MM.1S (cell line): ENCODE measurements around the gene AVL9.

Experiments
- DNase-seq: peaks from one replicate; pipeline ENCODE4 v3.0.0-alpha.2; 2015
- H2AFZ ChIP-seq: fragments of 300-600 bp; sonication (generic); 2 replicates; pipeline ENCODE4 v1.6.0; 2016; ENCODE audit warnings: antibody characterized with exemption, low read length
- H3F3A ChIP-seq: fragments of 300-600 bp; sonication (generic); 2 replicates; pipeline ENCODE4 v1.6.1; 2016; ENCODE audit warnings: mild to moderate bottlenecking, antibody characterized with exemption, low read length, moderate library complexity, mixed read lengths; ENCODE audit not compliant: insufficient read depth
- H3K27ac ChIP-seq: fragments of 300-600 bp; sonication (generic); 2 replicates; pipeline ENCODE4 v1.5.1; 2016; ENCODE audit warnings: mild to moderate bottlenecking, low read length
- H3K27me3 ChIP-seq: fragments of 300-600 bp; sonication (generic); replicated peaks from 2 replicates; pipeline ENCODE4 v1.6.0; 2016; ENCODE audit warnings: low read length; ENCODE audit not compliant: insufficient read depth
- H3K36me3 ChIP-seq: fragments of 300-600 bp; sonication (generic); replicated peaks from 2 replicates; pipeline ENCODE4 v1.6.1; 2016; ENCODE audit warnings: mild to moderate bottlenecking, low read length, mixed read lengths; ENCODE audit not compliant: insufficient read depth
- H3K4me1 ChIP-seq: fragments of 300-600 bp; sonication (generic); 2 replicates; pipeline ENCODE4 v1.6.1; 2016; ENCODE audit warnings: low read length, mixed read lengths
- H3K4me2 ChIP-seq: fragments of 300-600 bp; sonication (generic); 2 replicates; pipeline ENCODE4 v1.6.0; 2016; ENCODE audit warnings: low read depth, low read length
- H3K4me3 ChIP-seq: fragments of 300-600 bp; sonication (generic); 2 replicates; pipeline ENCODE4 v1.5.1; 2016; ENCODE audit warnings: low read length, mixed read lengths
- H3K79me2 ChIP-seq: fragments of 300-600 bp; sonication (generic); 2 replicates; pipeline ENCODE4 v1.6.1; 2016; ENCODE audit warnings: mixed run types, low read length, mixed read lengths
- H3K9ac ChIP-seq: fragments of 300-600 bp; sonication (generic); 2 replicates; pipeline ENCODE4 v1.6.1; 2016; ENCODE audit warnings: low read length, mixed read lengths
- H3K9me2 ChIP-seq: fragments of 300-600 bp; sonication (generic); replicated peaks from 2 replicates; pipeline ENCODE4 v1.6.1; 2016; ENCODE audit warnings: mild to moderate bottlenecking, low read length, mixed read lengths; ENCODE audit not compliant: insufficient read depth
- H3K9me3 ChIP-seq: fragments of 300-600 bp; sonication (generic); replicated peaks from 2 replicates; pipeline ENCODE4 v1.6.1; 2016; ENCODE audit warnings: mild to moderate bottlenecking, low read length, mixed read lengths; ENCODE audit not compliant: insufficient read depth
- H4K20me1 ChIP-seq: fragments of 300-600 bp; sonication (generic); 2 replicates; pipeline ENCODE4 v1.6.1; 2016; ENCODE audit warnings: mild to moderate bottlenecking, low read length, moderate library complexity, mixed read lengths; ENCODE audit not compliant: insufficient read depth
- EZH2 ChIP-seq: fragments of 300-600 bp; sonication (generic); optimal IDR thresholded peaks from 2 replicates; pipeline ENCODE3; 2017; ENCODE audit warnings: low read depth, mild to moderate bottlenecking, antibody characterized with exemption, low read length, mixed read lengths
- EZH2phosphoT487 ChIP-seq: fragments of 300-600 bp; sonication (generic); IDR thresholded peaks from 2 replicates; pipeline ENCODE4 v1.6.1; 2018; ENCODE audit warnings: antibody characterized with exemption, low read length
- TF ChIP-seq, protein P1 (sequence below): fragments of 300-600 bp; sonication (generic); IDR thresholded peaks from 2 replicates; pipeline ENCODE4 v1.5.1; 2016; ENCODE audit warnings: antibody characterized with exemption, low read length, mixed read lengths

Gene AVL9

DNA sequence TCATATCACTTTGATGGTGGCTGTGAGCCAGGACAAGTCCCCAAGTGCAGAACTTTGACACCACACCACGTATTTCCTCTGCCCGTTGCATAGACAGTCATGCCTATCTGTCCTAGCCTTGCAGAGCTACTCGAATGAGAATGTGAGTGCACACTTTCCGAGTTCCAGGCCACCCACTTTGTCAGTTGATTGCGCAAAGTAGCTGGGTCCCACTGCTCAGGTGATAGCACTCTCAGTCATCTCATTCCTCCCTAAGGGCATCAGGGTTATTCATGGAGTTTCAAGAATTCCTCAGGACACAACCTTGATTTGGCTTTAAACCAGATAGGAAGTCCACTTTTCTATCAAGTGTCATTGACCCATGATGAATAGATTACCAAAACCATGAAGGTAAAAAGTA lies 24.4 kb upstream of the AVL9 start:
- Histone ChIP-seq H3K4me2 (no peak overlapping the region), H3K9ac (no peak overlapping the region), H3K9me2 (no peaks in the 10 kb centered on the region), H3K36me3 (no peaks in the 10 kb centered on the region), H4K20me1 (no peaks in the 10 kb centered on the region), H3K79me2 (no peaks in the 10 kb centered on the region), H3K27me3 (no peaks in the 10 kb centered on the region), H3F3A (no peaks in the 10 kb centered on the region), H3K9me3 (no peaks in the 10 kb centered on the region), H2AFZ (no peak overlapping the region), H3K4me3 (no peak overlapping the region), H3K27ac (no peak overlapping the region), H3K4me1 (no peaks in the 10 kb centered on the region)
- no peak for DNase-seq
- TF ChIP-seq EZH2phosphoT487, result no peak
- TF ChIP-seq, protein P1, sequence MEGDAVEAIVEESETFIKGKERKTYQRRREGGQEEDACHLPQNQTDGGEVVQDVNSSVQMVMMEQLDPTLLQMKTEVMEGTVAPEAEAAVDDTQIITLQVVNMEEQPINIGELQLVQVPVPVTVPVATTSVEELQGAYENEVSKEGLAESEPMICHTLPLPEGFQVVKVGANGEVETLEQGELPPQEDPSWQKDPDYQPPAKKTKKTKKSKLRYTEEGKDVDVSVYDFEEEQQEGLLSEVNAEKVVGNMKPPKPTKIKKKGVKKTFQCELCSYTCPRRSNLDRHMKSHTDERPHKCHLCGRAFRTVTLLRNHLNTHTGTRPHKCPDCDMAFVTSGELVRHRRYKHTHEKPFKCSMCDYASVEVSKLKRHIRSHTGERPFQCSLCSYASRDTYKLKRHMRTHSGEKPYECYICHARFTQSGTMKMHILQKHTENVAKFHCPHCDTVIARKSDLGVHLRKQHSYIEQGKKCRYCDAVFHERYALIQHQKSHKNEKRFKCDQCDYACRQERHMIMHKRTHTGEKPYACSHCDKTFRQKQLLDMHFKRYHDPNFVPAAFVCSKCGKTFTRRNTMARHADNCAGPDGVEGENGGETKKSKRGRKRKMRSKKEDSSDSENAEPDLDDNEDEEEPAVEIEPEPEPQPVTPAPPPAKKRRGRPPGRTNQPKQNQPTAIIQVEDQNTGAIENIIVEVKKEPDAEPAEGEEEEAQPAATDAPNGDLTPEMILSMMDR, result no peak
- TF ChIP-seq EZH2, result no peak

- Histone ChIP-seq H3K9me3 (no peaks in the 10 kb centered on the region), H3K27ac (no peak overlapping the region), H2AFZ (no peak overlapping the region), H3K9ac (no peak overlapping the region), H3K4me2 (no peak overlapping the region), H3K79me2 (no peaks in the 10 kb centered on the region), H3F3A (no peaks in the 10 kb centered on the region), H3K4me3 (no peak overlapping the region), H3K9me2 (no peaks in the 10 kb centered on the region), H3K27me3 (no peaks in the 10 kb centered on the region), H3K4me1 (no peaks in the 10 kb centered on the region), H3K36me3 (no peaks in the 10 kb centered on the region), H4K20me1 (no peaks in the 10 kb centered on the region)
- DNase-seq, result no peak
- TF ChIP-seq EZH2phosphoT487 (no peak), EZH2 (no peak)
- TF ChIP-seq, protein P1, result no peak
Measured at GRCh38 chr7:32472015-32472414, 23.3 kb upstream of the AVL9 start.

DNA sequence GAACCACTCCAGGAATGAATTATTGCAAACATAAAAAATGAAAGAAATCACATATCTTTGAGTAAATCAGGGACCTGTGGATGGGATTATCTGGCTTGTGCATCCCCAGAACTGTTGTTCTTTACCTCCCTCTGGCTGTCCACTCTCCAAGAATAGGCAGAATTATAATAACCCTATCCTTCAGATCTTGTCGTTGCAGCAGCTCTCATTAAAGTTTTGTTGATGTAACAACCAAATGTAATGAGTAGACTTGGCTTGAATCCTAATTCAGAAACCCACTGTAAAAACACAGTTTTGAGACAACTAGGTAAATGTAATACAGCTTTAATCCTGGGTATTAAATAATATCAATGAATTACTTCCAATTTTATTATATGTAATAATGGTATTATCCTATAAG lies 21.3 kb upstream of the AVL9 start:
- Histone ChIP-seq H3K4me2 (no peak overlapping the region), H3K9ac (no peak overlapping the region), H2AFZ (no peak overlapping the region), H3K27ac (no peak overlapping the region), H3F3A (no peaks in the 10 kb centered on the region), H3K27me3 (no peaks in the 10 kb centered on the region), H3K9me2 (no peaks in the 10 kb centered on the region), H3K79me2 (no peaks in the 10 kb centered on the region), H3K36me3 (no peaks in the 10 kb centered on the region), H3K9me3 (no peaks in the 10 kb centered on the region), H3K4me3 (no peak overlapping the region), H3K4me1 (no peaks in the 10 kb centered on the region), H4K20me1 (no peaks in the 10 kb centered on the region)
- no peak for DNase-seq
- TF ChIP-seq, protein P1, result no peak
- TF ChIP-seq EZH2 (no peak), EZH2phosphoT487 (no peak)
